ENCODE data around the gene PMM2.
"Not testable (repeated sequence)": the region's sequence is repeated elsewhere in the genome, so short reads cannot be mapped to it uniquely, and the experiment has no call there.

PMM2 gene

DNA sequence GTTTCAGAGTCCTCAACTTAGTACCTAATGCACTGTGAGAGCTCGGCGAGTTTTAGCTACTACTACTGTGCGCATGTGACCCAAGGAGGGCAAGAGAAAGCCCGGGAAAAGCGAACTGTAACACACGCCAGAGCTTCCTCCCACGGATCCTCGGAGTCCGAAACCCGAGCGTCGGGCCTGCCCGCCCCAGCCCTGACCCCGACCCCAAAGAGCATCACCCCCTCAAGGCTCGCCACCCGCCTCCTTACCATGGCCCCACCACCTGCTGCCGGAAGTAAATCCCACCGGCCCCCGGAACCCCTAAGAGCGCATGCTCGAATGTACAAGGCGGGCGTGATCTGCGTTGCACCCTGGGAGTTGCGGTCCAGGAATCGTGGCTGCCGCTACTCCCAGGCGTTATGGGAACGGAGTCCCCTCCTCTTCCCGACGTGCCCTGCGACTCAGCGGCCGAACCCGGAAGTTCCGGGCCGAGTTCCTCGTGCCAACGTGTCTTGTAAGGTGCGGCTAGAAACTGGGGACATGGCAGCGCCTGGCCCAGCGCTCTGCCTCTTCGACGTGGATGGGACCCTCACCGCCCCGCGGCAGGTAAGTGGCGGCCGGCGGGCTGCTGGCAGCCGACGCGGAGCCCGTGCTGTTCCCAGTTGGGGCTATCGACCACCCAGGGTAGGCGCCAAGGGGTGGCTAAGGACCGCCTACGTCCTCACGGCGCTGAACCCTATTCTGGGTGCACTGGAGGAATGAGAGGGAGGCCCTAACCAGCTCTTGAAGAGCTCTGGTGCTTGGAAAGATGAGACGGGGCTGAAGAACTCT is at the start of gene PMM2, which contains the start of gene TMEM186:
PMM2 (plus strand) TSS at position 476 of the 810 bp plus-strand sequence; CDS start at position 520, 44 bp downstream.
TMEM186 (minus strand) TSS at position 276 of the 810 bp plus-strand sequence; CDS start at position 251, 25 bp downstream.
- DNase-seq: peak; percentile 93 to 94

DNA sequence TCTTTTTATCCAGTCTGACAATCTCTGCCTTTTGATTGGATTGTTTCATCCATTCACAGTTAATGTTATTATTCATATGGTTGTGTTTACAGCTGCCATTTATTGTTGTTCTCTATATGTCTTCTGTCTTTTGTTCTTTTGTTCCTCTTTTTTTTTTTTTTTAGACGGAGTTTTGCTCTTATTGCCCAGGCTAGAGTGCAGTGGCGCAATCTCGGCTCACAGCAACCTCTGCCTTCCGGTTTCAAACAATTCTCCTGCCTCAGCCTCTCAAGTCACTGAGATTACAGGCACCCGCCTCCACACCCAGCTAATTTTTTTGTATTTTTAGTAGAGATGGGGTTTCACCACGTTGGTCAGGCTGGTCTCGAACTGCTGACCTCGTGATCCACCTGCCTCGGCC is 48.7 kb upstream of the PMM2 start:
- not testable (repeated sequence) for DNase-seq

DNA sequence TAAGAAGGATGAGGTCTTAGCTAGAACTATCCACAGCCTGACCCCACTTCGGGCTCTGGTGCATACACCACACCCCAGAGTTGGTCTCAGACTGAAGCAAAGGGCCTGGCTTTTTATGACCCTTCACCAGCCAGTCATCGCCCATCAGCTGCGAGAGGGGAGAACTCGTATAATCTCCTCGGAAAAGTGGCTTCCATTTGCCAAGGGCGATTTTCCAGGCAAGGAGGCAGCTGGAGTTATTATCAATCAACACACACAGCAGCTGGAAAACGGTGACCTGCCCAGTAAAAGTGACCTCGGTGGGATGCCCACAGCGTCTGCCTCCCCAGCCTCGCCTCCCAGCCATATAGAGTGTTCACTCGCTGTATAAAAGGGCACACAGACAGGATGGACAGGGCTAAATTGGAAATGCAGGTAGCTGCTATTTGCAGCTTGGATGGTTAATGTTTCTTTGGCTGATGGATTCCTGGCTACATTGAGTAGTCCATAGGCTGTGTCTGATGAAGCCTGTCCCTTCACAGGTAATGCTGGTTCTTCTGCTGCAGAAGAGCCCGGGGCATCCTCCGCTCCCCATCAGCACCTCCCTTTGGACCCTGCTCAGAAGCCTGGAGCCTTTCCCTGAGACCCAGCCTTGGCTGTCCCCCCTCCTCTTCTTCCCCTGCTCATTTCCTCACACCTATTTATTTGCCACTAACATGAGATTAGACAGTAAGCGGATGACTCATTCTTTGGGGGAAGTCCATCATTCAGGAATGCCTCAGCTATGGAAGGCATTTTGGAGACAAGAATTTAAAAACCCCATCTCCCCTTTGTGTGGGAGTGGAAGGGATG is 45.9 kb upstream of the PMM2 start:
- DNase-seq: no peak

DNA sequence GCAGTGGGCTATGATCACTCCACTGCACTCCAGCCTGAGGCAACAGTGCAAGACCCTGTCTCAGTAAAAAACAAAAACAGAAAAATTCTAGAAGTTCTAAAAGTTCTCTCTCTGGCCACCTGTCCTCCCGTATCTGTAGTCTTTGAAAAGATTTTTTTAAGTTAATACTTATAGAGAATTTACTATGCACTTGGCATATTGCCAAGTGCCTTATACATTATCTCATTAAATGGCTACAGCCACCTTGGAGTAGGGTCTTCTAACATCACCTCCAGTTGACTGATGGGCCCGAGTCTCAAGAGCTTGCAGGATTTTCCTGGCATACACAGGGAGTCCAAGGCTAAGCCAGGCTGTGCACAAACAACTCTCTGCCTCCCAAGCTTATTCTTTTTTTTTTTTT is 44.9 kb upstream of the PMM2 start:
- no peak for DNase-seq

DNA sequence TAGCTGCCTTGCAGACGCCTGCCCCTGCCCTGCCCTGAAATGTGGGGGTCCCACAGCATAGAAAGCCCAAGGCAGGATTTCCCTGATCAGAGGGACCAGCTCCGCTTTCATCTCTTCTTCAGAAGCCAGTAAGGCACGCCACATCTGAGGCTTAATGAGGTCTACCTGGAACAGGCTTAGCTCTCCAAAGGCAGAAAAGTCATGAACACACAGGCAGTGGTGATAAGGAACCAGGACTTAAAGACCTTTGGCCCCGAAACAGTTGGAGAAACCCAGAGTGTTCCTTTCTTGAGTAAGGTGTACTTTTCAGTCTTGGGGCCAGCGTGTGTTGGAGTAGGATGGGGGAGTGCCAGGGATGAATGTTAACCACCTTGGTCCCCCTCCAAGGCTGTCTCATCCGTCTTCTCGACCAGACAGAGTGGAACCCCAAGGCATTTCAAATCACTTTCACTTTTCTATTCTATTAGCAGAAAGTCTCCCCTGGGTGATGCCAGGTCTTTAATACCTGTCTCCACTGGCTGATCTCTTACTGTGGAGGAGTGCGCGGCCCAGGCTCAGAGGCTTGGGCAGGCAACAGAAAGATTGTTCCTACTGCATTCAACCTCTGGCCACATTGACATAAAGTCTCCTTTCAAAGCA is 44.1 kb upstream of the PMM2 start:
- no peak for DNase-seq

DNA sequence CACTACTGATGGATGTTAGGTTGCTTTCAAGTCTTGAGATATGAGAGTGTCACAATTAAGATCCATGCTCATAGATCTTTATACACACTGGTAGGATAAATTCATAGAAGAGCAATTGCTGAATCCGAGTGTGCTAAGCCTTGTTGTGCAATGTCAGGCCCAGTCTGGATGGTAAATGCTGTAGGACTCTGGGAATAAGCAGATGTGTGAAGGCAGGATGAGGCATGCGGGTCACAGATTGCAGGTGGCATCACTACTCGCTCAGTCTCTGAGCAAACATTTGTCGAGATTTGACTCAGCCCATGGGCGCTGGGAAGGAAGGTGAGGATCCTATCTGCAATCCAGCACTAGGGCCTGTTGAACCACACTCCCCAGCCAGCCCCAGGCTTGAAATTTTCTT is 40.9 kb upstream of the PMM2 start:
- DNase-seq: no peak

DNA sequence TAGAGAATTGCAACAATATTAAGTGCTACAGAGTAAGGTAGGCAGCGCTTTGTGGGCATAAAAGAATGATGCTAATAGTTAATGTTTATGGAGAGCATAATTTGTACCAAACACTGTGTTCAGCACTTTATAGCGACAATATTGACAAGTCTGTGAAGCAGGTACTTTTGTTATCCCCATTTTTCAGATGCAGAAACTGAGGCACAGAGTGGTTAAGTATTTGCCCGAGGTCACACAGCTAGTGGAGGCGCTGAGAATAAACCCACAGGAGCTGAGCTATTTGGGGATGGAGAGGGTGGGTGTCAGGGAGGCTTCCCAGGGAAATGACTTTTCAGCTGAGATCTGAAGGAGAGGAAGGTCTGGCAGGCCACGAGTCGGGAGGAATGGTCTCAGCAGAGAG is 39.6 kb upstream of the PMM2 start:
- no peak for DNase-seq

GRCh38 chr16:8760021-8760420 is 37.6 kb upstream of the PMM2 start:
- no peak for DNase-seq

DNA sequence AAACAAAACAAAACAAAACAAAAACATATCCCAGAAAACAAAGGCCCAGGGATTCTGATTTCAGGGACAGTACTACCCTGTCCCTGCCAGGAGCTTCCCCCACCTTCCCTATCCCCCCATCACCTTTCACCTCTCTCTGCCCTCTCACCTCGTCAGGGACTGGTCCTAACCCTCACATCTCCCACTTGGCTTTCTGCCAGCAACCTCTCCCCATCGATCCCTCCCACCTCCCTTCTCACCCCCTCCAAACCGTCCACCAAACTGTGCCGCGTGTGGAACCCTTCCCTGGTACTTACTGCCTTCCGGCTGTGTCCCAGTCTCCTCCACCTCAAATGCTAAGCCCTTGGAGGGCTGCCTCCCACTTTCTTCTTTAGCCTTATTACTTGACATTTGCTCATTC is 36.6 kb upstream of the PMM2 start:
- DNase-seq: no peak

GRCh38 chr16:8762254-8762653 is 35.4 kb upstream of the PMM2 start:
- DNase-seq: no peak

DNA sequence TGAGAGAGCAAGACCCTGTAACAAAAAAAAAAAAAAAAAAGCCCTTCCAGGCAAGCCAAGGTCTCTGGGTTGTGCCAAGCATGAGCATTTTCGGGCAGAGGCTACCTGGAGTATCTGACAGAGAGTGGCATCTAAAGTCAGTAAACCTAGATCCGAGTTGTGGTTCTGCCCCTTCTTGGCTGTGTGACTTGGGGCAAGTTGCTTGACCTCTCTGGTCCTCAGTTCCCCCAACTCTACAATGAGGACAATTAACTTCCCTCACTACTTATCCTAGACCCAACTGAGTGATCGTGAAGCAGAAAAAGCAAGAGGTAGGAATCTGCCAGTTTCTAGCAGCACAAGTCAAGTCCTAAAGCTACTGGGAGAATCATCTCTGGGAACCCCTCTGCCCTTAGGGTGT is 34.6 kb upstream of the PMM2 start:
- DNase-seq: no peak

DNA sequence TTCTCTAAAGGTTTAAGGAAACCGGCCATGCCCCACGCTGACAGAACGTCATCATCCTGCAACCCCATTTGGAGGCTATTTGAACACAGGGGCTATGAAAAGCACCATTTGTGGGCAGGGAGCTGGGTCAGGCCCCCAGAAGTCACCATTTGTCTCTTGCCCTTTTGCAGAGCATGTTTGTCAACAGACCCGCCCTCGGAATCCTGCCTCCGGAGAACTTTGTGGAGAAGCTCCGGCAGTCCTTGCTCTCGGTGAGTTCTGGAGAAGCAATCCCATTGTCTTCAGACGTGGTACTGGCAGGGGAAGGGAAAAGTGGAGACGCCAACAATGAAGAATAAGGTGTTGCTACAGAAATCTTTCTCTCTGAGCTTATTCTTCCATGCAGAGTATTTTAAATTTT is 33.7 kb upstream of the PMM2 start:
- no peak for DNase-seq

DNA sequence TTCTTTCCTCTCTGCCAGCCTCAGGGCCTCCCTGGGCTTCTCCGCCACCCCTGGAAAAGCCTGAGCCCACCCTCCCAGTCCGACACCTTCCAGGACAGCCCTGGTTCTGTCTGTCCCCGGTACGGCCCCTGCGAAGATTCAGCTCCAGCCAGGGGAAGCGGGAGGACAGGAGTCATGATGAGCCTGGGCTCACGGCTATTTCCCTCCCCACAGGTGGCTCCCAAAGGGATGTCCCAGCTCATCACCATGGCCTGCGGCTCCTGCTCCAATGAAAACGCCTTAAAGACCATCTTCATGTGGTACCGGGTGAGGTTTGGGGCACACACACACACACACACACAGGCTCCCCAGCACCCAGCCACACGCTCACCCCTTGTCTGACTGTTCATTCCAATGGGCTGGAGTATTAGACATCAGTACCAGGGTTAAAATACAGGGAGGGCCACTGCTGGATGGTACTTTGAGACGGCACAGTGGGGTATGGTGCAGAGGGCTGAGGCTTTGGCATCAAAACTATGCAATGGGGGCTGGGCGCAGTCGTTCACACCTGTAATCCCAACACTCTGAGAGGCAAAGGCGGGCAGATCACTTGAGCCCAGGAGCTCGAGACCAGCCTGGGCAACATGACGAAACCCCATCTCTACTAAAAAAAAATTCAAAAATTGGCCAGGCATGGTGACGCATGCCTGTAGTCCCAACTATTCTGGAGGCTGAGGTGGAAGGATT is 33.0 kb upstream of the PMM2 start:
- DNase-seq: no peak

DNA sequence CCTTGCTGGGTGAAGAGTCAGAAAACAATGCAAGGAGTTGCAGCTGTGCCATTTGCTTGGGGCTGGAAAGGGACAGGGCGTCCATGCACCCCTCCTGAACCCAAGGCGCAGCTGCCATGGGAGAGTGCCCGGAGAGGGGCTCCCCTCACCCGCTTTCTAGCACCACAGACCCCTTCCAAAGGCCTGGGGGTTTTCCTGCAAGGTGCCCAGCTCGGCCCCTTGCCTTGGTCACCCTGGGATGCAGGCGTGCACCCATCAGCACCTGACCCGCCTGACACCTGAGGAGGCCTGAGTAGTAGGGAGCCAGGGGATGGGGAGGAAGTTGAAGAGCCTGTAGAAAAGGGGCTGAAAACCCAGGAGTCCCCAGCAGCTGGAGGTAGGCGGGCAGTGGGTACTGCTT is 30.5 kb upstream of the PMM2 start:
- no peak for DNase-seq

DNA sequence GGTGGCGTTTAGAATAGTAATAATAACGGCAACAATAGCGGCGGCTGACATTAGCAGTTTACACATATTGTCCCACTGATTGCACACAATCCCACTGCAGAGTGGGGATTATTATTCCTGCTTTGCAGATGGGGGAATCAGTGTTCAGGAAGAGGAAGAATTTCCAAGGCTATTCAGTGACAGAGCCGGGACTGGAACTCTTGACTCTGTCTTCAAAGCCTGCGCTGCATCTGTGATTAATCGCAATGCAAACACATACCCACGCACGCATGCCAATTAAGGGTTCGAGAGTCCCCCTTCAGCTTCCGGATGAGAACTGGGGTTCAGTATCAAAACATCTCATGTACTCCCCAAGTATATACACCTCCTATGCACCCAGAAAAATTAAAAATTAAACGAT is 29.4 kb upstream of the PMM2 start:
- no peak for DNase-seq

- no peak for DNase-seq
These were observed 28.9 kb upstream of the PMM2 start for GRCh38 chr16:8768692-8769091.

DNA sequence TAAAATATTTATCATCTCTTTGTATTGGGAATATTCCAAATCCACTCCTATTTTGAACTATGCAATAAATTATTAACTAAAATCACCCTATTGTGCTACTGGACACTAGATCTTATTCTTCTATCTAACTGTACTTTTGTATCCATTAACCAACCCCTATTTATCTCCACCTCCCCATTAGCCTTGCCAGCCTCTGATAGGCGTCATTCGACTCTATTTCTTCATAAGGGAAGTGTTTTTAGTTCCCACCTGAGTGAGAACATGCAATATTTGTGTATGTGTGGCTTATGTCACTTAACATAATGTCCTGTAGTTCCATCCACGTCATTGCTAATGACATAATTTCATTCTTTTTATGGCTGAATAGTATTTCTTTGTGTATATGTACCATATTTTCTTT is 24.1 kb upstream of the PMM2 start:
- DNase-seq: no peak

DNA sequence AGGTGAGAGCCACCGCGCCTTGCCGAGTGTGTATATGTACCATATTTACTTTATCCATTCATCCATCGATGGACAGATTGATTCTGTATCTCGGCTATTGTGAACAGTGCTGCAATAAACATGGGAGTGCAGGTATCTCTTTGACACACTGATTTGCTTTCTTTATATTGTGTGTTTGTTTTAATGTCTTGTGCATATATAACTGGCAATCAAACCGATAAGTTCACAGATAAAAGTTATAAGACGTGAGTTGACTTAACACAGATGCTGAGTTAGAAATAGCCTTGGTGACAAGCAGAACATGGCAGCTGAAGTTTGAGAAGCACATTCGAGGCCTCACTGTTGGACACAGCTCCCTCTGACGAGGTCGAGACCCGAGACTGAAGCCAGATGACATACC is 23.4 kb upstream of the PMM2 start:
- DNase-seq: no peak

DNA sequence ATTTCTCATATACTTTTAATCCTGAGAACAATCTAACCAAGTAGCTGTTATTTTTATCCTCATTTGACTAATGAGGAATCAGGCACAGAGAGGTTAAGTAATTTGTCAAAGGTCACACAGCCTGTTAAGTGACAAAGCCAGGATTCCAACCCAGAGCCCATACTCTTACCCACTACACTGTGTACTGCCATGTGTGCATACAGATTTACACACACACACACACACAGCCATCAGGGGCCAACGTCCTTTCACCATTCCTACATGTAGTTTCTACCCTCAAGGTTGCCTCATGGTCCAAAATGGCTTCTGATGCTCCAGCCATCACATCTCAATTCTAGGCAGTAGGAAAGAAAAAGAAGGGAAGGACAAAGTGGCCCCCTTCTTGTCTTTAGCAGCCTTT is 22.3 kb upstream of the PMM2 start:
- DNase-seq: no peak

DNA sequence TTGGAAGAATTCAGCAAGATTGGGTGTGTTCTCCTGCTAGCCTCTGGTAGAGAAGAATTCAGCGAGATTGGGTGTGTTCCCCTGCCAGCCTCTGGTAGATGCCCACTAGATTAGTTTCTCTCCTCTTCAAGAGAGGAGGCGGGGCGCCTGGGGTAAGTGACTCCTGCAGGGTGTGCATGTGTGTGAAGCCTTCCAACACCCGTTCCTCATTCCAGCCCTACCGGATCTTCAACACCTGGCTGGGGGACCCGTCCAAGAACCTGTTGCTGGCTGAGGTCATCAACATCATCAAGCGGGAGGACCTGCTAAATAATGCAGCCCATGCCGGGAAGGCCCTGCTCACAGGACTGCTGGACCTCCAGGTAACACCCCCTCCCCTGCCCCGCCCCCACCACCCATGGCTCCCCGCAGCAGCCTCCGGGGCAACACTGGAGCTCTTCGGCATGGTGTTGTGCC is 21.5 kb upstream of the PMM2 start:
- DNase-seq: no peak

GRCh38 chr16:8777217-8777616 is 20.4 kb upstream of the PMM2 start:
- DNase-seq: no peak

- no peak for DNase-seq
These were observed 15.8 kb upstream of the PMM2 start for GRCh38 chr16:8781797-8782196.

- DNase-seq: no peak
These were observed 15.0 kb upstream of the PMM2 start for GRCh38 chr16:8782673-8783072.

Measured in activated CD4-positive, alpha-beta T cell treated with anti-CD3 and anti-CD28 coated beads, Interleukin-2, amount 50 U/mL, for 4 hours (primary cell).